ENCODE measurements around the gene ICOS. TPM values are rescaled to one million over a fixed set of nuclear protein-coding genes. Genes with fewer than 3 reads are reported as not detected.

The ICOS gene
- total and polyA plus RNA-seq, 4 donors, result 0.20 TPM; not detected in 3

DNA sequence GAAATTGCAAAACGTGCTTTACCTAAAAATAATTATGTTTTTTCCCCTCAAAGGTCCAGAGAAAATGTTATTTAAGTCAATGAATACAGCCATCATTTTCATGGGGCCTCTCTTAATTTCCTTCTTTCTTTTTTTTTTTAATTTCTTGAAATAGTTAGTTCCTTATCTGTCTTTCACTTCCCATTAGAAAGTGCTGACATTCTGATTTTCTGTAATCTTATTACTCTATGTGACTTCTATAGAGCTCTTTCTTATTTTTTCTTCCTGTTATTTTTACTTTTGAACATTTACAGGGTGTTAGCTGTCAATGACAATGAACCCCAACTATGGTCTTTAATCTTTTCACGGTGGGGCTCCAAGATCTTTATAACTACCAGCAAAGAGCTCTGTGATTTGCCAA is 39.0 kb upstream of the ICOS start:
- H3K36me3 ChIP-seq (ENCODE audit: control insufficient read depth, insufficient read depth, low read length), result no peaks in the 10 kb centered on the region
- no peak for DNase-seq (ENCODE audit: low read depth in 4 of 6, low spot score in 6 of 6)
- H3K4me3 ChIP-seq (ENCODE audit: low read depth, low read length), result no peak overlapping the region
- peaks cover 8% of the 10 kb centered on the region for H3K4me1 ChIP-seq (ENCODE audit: control insufficient read depth, insufficient read depth, low read length)
- no peaks in the 10 kb centered on the region for H3K27me3 ChIP-seq (ENCODE audit: control insufficient read depth, insufficient read depth, low read length)
- H3K9me3 ChIP-seq (ENCODE audit: control insufficient read depth, insufficient read depth, low read length), result peaks cover 5% of the 10 kb centered on the region
- no peak overlapping the region for H3K27ac ChIP-seq (ENCODE audit: low read depth, low read length)
- WGBS (ENCODE audit: insufficient coverage), result no CpG with 5 or more reads among the region's 2 CpGs

DNA sequence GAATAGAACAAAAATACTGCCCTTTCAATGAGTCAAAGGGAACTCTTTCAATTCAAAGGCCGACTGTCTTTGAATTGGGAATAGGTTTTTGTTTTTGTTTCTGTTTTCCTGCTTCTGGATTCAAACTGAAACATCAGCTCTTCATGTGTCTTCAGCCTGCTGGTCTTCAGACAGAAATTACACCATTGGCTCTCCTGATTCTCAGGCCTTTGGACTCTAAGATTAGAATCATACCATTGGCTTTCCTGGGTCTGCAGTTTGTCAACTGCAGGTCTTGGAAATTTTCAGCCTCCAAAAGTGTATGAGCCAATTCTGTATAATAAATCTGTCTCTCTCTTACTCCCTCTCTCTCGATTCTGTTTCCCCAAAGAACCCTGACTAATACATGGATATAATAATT is 37.9 kb upstream of the ICOS start:
- H3K4me3 ChIP-seq (ENCODE audit: low read depth, low read length), result no peak overlapping the region
- no peaks in the 10 kb centered on the region for H3K27me3 ChIP-seq (ENCODE audit: control insufficient read depth, insufficient read depth, low read length)
- no peaks in the 10 kb centered on the region for H3K36me3 ChIP-seq (ENCODE audit: control insufficient read depth, insufficient read depth, low read length)
- WGBS (ENCODE audit: insufficient coverage), result no CpG with 5 or more reads among the region's 2 CpGs
- peaks cover 3% of the 10 kb centered on the region for H3K4me1 ChIP-seq (ENCODE audit: control insufficient read depth, insufficient read depth, low read length)
- no peak overlapping the region for H3K27ac ChIP-seq (ENCODE audit: low read depth, low read length)
- no peak for DNase-seq (ENCODE audit: low read depth in 4 of 6, low spot score in 6 of 6)
- peaks cover 5% of the 10 kb centered on the region for H3K9me3 ChIP-seq (ENCODE audit: control insufficient read depth, insufficient read depth, low read length)

DNA sequence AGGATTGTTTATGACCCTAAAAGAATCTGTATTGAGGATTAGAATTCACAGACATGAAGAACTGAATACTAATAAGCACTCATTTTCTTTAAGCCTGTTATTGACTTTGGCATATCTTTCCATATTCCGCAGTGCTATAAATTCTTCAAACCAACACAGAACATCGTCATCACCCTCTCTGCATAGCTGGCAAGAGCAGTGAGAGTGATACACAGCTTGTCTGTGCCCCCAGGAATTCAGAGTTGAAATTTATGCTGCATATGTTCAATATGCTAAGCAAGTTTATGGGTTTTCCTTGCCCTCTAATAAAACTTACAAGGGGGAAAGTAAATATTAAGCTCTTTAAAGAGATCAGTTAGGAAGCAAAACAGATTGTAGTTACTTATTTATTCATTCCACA is 36.3 kb upstream of the ICOS start:
- Histone ChIP-seq H3K9me3 (ENCODE audit: control insufficient read depth, insufficient read depth, low read length) (peaks cover 5% of the 10 kb centered on the region), H3K4me1 (ENCODE audit: control insufficient read depth, insufficient read depth, low read length) (no peaks in the 10 kb centered on the region), H3K4me3 (ENCODE audit: low read depth, low read length) (no peak overlapping the region), H3K36me3 (ENCODE audit: control insufficient read depth, insufficient read depth, low read length) (no peaks in the 10 kb centered on the region), H3K27ac (ENCODE audit: low read depth, low read length) (no peak overlapping the region), H3K27me3 (ENCODE audit: control insufficient read depth, insufficient read depth, low read length) (no peaks in the 10 kb centered on the region)
- peak in 2 of 6 donors; percentile 24 to 70 for DNase-seq (ENCODE audit: low read depth in 4 of 6, low spot score in 6 of 6)
- 73% methylated on average over 1 of the region's 2 CpGs for WGBS (ENCODE audit: insufficient coverage)

DNA sequence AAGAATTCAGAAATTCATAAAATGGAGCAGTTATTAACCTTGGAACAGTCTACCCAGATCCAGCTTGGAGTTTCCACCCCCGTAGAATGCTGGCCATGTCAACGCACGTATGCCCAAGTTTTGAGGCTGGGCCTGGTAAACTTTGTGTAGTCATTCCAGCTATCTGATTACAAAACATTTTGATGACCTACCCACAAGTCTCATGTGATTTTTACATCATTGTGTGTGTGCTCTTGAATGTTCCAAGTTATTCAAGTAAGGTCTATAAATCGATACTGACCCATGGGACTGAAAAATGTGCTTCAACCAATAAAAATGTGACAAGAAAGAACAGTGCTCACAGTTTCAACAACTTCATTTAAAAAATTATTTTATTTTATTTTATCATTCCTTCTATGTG is 32.5 kb upstream of the ICOS start:
- H3K9me3 ChIP-seq (ENCODE audit: control insufficient read depth, insufficient read depth, low read length), result peaks cover 5% of the 10 kb centered on the region
- WGBS (ENCODE audit: insufficient coverage), result 96% methylated on average over 3 of the region's 4 CpGs
- H3K27ac ChIP-seq (ENCODE audit: low read depth, low read length), result no peak overlapping the region
- H3K4me1 ChIP-seq (ENCODE audit: control insufficient read depth, insufficient read depth, low read length), result peaks cover 4% of the 10 kb centered on the region
- no peak overlapping the region for H3K4me3 ChIP-seq (ENCODE audit: low read depth, low read length)
- H3K36me3 ChIP-seq (ENCODE audit: control insufficient read depth, insufficient read depth, low read length), result no peaks in the 10 kb centered on the region
- DNase-seq (ENCODE audit: low read depth in 4 of 6, low spot score in 6 of 6), result no peak
- H3K27me3 ChIP-seq (ENCODE audit: control insufficient read depth, insufficient read depth, low read length), result no peaks in the 10 kb centered on the region

DNA sequence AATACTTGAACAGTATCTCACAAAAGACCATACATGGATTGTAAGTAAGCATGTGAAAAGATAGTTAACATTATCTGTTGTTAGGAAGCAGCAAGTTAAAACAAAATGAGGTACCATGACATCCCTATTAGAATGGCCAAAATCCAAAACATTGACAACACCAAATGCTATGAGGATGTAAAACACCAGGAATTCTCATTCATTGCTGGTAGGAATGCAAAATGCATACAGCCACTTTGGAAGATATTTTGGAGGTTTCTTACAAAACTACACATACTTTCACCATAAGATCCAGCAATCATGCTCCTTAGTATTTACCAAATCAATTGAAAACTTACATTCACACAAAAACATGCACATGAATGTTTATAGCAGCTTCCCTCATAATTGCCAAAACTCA is 30.9 kb upstream of the ICOS start:
- Histone ChIP-seq H3K27ac (ENCODE audit: low read depth, low read length) (no peak overlapping the region), H3K27me3 (ENCODE audit: control insufficient read depth, insufficient read depth, low read length) (no peaks in the 10 kb centered on the region), H3K4me1 (ENCODE audit: control insufficient read depth, insufficient read depth, low read length) (peaks cover 4% of the 10 kb centered on the region), H3K36me3 (ENCODE audit: control insufficient read depth, insufficient read depth, low read length) (no peaks in the 10 kb centered on the region), H3K9me3 (ENCODE audit: control insufficient read depth, insufficient read depth, low read length) (peaks cover 5% of the 10 kb centered on the region), H3K4me3 (ENCODE audit: low read depth, low read length) (no peak overlapping the region)
- DNase-seq (ENCODE audit: low read depth in 4 of 6, low spot score in 6 of 6), result no peak

DNA sequence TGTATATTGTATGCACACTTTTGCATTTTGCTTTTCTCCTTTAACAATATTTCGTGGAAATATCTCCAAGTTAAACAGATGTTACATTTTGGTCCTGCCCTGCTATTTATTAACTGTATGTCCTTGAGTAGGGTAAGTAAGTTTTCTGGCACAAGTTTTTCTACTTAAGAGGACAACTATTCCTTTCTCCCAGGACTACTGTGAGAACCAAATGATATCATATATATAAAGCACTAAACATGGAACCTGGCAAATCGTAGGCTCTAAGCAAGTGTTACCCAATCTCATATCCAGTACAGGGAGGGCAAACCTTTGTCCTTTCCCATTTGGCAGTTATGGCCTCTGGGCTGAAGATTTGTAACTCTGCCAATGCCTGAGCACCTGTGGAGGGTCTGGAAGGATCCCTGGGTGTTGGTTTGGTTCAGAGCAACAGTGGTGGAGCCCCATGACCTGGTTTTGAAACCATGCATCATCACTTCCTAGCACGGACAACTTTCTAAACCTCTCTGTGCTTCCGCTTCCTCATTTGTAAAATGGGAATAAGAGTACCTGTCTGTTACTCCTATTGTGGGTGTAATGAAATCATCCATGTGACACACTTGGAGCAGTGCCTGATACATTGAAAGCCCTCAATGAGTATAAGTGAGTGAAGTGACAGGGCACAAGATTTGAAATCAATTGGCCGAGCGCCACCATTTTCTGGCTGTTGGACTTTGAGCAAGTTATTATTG is 28.3 kb upstream of the ICOS start:
- Histone ChIP-seq H3K27me3 (ENCODE audit: control insufficient read depth, insufficient read depth, low read length) (no peaks in the 10 kb centered on the region), H3K27ac (ENCODE audit: low read depth, low read length) (no peak overlapping the region), H3K4me1 (ENCODE audit: control insufficient read depth, insufficient read depth, low read length) (peaks cover 4% of the 10 kb centered on the region), H3K9me3 (ENCODE audit: control insufficient read depth, insufficient read depth, low read length) (no peaks in the 10 kb centered on the region), H3K36me3 (ENCODE audit: control insufficient read depth, insufficient read depth, low read length) (no peaks in the 10 kb centered on the region), H3K4me3 (ENCODE audit: low read depth, low read length) (no peak overlapping the region)
- WGBS (ENCODE audit: insufficient coverage), result 80% methylated on average over 1 of the region's 6 CpGs
- no peak for DNase-seq (ENCODE audit: low read depth in 4 of 6, low spot score in 6 of 6)

DNA sequence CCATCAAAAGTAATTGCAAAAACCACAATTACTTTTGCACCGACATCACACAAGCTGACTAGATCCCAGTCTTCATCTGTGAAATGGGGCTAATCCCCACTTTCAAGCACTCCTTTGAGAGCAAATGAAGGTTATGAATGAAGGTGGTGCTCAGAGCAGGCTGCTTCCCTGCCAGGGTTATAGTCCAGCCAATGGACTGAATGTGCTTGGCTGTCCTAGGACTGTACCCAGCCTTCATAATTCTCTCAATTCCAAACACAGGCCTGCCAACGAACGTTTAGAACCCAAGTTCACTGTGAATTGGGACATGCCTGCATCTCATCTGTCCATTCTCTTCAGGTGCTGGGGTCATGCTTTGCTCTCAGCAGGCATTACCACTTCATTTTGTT is 27.8 kb upstream of the ICOS start:
- Histone ChIP-seq H3K4me3 (ENCODE audit: low read depth, low read length) (no peak overlapping the region), H3K4me1 (ENCODE audit: control insufficient read depth, insufficient read depth, low read length) (peaks cover 4% of the 10 kb centered on the region), H3K27ac (ENCODE audit: low read depth, low read length) (peak overlapping the region; percentile 58), H3K27me3 (ENCODE audit: control insufficient read depth, insufficient read depth, low read length) (no peaks in the 10 kb centered on the region), H3K36me3 (ENCODE audit: control insufficient read depth, insufficient read depth, low read length) (no peaks in the 10 kb centered on the region), H3K9me3 (ENCODE audit: control insufficient read depth, insufficient read depth, low read length) (no peaks in the 10 kb centered on the region)
- no peak for DNase-seq (ENCODE audit: low read depth in 4 of 6, low spot score in 6 of 6)
- 42% methylated on average over 2 of the region's 3 CpGs for WGBS (ENCODE audit: insufficient coverage)

DNA sequence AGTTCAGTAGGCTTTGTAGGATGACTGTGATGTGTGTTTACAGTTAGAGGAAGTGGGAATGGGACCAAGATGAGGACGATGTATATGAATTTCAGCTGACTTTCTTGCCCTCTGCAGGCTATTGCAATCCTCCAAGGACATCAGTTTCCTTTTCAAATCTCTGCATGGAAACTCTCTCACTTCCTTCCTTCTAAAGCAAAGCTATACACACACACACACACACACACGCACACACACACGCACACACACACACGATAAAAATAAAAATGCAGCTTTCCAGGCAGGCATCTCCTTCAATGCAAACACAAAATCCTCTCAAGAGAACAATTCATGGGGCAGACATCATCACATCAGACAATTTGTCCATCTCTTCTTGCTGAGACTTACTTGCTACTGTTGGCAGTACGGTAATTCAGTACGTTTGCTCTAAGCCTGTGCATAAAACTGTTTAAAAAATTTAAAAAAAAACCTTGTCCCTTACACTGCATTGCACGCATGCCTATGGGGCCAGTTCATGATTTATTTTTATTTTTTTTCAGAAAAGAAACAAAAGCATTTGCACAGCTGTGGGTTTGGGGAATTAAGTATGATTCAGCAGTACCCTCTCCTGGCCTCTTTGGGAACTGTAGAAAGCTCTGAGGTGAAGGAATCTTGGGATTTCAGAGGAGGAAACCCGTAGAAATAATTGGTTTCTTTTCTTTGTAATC is 27.1 kb upstream of the ICOS start:
- Histone ChIP-seq H3K9me3 (ENCODE audit: control insufficient read depth, insufficient read depth, low read length) (no peaks in the 10 kb centered on the region), H3K27me3 (ENCODE audit: control insufficient read depth, insufficient read depth, low read length) (no peaks in the 10 kb centered on the region), H3K4me3 (ENCODE audit: low read depth, low read length) (peak overlapping the region; percentile 24), H3K4me1 (ENCODE audit: control insufficient read depth, insufficient read depth, low read length) (peaks cover 4% of the 10 kb centered on the region), H3K27ac (ENCODE audit: low read depth, low read length) (peak overlapping the region; percentile 58), H3K36me3 (ENCODE audit: control insufficient read depth, insufficient read depth, low read length) (no peaks in the 10 kb centered on the region)
- 11% methylated on average over 5 of the region's 8 CpGs for WGBS (ENCODE audit: insufficient coverage)
- DNase-seq (ENCODE audit: low read depth in 4 of 6, low spot score in 6 of 6), result peak in 2 of 6 donors; percentile 83 to 89

DNA sequence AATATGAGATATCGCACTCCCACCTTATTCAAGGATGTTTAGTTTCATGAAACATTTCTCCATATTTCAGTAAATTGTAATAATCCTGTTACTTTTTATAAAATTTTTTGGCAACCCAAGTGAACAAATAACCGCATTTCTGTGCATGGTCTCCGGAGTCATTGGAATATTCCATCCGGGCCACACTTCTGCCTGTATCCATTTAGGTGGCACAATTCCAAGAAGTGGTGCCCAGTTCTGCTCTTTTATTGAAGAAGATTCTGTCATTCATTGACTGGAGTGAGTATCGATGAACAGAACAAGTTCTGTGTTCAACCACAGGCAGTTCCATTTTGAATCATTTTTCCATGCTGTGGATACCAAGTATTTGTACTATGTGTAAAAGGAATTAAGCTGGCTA is 26.6 kb upstream of the ICOS start:
- Histone ChIP-seq H3K27me3 (ENCODE audit: control insufficient read depth, insufficient read depth, low read length) (no peaks in the 10 kb centered on the region), H3K27ac (ENCODE audit: low read depth, low read length) (no peak overlapping the region), H3K4me3 (ENCODE audit: low read depth, low read length) (no peak overlapping the region), H3K9me3 (ENCODE audit: control insufficient read depth, insufficient read depth, low read length) (no peaks in the 10 kb centered on the region), H3K36me3 (ENCODE audit: control insufficient read depth, insufficient read depth, low read length) (no peaks in the 10 kb centered on the region), H3K4me1 (ENCODE audit: control insufficient read depth, insufficient read depth, low read length) (peaks cover 4% of the 10 kb centered on the region)
- WGBS (ENCODE audit: insufficient coverage), result 43% methylated on average over 1 of the region's 5 CpGs
- DNase-seq (ENCODE audit: low read depth in 4 of 6, low spot score in 6 of 6), result peak in 1 of 6 donors; percentile 37

DNA sequence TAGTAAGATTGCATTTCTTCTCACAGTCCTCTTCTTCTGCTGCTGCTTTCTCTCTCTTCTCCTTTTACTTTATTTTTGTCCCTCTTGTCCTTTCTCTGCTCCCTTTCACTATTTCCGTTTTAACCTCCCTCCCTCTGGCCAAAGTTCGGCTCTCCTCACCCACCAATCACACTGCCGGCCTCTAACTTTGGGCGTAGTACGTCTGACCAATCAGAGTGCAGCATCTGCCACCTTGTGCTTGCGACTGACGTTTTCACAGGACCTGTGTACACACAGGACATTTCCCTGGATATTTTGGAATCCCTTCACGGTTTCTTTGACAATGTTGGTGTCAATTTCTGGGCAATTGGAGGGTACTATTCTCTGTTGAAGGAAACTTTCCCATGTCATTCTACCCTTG is 22.6 kb upstream of the ICOS start:
- DNase-seq (ENCODE audit: low read depth in 4 of 6, low spot score in 6 of 6), result no peak
- Histone ChIP-seq H3K4me3 (ENCODE audit: low read depth, low read length) (no peak overlapping the region), H3K36me3 (ENCODE audit: control insufficient read depth, insufficient read depth, low read length) (no peaks in the 10 kb centered on the region), H3K27ac (ENCODE audit: low read depth, low read length) (no peak overlapping the region), H3K27me3 (ENCODE audit: control insufficient read depth, insufficient read depth, low read length) (no peaks in the 10 kb centered on the region), H3K9me3 (ENCODE audit: control insufficient read depth, insufficient read depth, low read length) (no peaks in the 10 kb centered on the region), H3K4me1 (ENCODE audit: control insufficient read depth, insufficient read depth, low read length) (peaks cover under 1% of the 10 kb centered on the region)
- 87% methylated on average over 8 of the region's 8 CpGs for WGBS (ENCODE audit: insufficient coverage)
